Astrocyte (in vitro differentiated cells and primary cell): Measurements from ENCODE around the gene C4orf54. TPM values are rescaled to one million over a fixed set of nuclear protein-coding genes. Genes with fewer than 3 reads are reported as not detected.

Source experiments
- DNase-seq: peaks from one replicate; pipeline ENCODE4 v3.0.0-alpha.2; 2010; ENCODE audit warnings: low read depth
- FAIRE-seq: peaks from 2 replicates; lab custom pipeline; 2011; peaks lifted over from hg19 to GRCh38; lab: Jason Lieb, UNC
- H2AFZ ChIP-seq: 2 replicates; pipeline ENCODE4 v1.6.0; 2012; ENCODE audit warnings: low read depth, low read length, inconsistent platforms
- H3K27ac ChIP-seq: 2 replicates; pipeline ENCODE4 v1.5.1; 2011; ENCODE audit warnings: low read depth, low read length, inconsistent platforms
- H3K27me3 ChIP-seq: 2 replicates; pipeline ENCODE4 v1.6.0; 2011; ENCODE audit warnings: low read length, inconsistent platforms; ENCODE audit not compliant: insufficient read depth
- H3K36me3 ChIP-seq: 2 replicates; pipeline ENCODE4 v1.5.1; 2011; ENCODE audit warnings: low read length, inconsistent platforms; ENCODE audit not compliant: insufficient read depth
- H3K4me1 ChIP-seq: 2 replicates; pipeline ENCODE4 v1.5.1; 2011; ENCODE audit warnings: low read length, inconsistent platforms; ENCODE audit not compliant: insufficient read depth
- H3K4me2 ChIP-seq: 2 replicates; pipeline ENCODE4 v1.6.0; 2012; ENCODE audit warnings: low read length, inconsistent platforms
- H3K4me3 ChIP-seq: 2 replicates; pipeline ENCODE4 v1.5.1; 2011; ENCODE audit warnings: low read depth, mild to moderate bottlenecking, low read length, inconsistent platforms; ENCODE audit not compliant: insufficient read depth
- H3K79me2 ChIP-seq: 2 replicates; pipeline ENCODE4 v1.6.0; 2012; ENCODE audit warnings: mild to moderate bottlenecking, low read length, inconsistent platforms; ENCODE audit not compliant: insufficient read depth
- H3K9ac ChIP-seq: 2 replicates; pipeline ENCODE4 v1.6.0; 2012; ENCODE audit warnings: mild to moderate bottlenecking, low read length, inconsistent platforms
- H3K9me3 ChIP-seq: 2 replicates; pipeline ENCODE4 v1.5.1; 2012; ENCODE audit warnings: low read depth, mild to moderate bottlenecking, low read length, inconsistent platforms; ENCODE audit not compliant: insufficient read depth
- H4K20me1 ChIP-seq: 2 replicates; pipeline ENCODE4 v1.6.0; 2012; ENCODE audit warnings: low read length, inconsistent platforms; ENCODE audit not compliant: insufficient read depth
- H3K27ac Mint-ChIP-seq: one replicate; pipeline ENCODE4 v1.8.0; 2021; ENCODE audit warnings: mild to moderate bottlenecking, mixed read lengths; ENCODE audit not compliant: unreplicated experiment
- H3K27me3 Mint-ChIP-seq: one replicate; pipeline ENCODE4 v1.8.0; 2021; ENCODE audit warnings: low read depth, mixed read lengths; ENCODE audit not compliant: unreplicated experiment
- H3K36me3 Mint-ChIP-seq: one replicate; pipeline ENCODE4 v1.8.0; 2021; ENCODE audit warnings: low read depth, mixed read lengths; ENCODE audit not compliant: unreplicated experiment
- H3K4me1 Mint-ChIP-seq: one replicate; pipeline ENCODE4 v1.8.0; 2021; ENCODE audit warnings: low read depth, mixed read lengths; ENCODE audit not compliant: unreplicated experiment
- H3K4me3 Mint-ChIP-seq: one replicate; pipeline ENCODE4 v1.8.0; 2021; ENCODE audit warnings: mild to moderate bottlenecking, moderate library complexity, mixed read lengths; ENCODE audit not compliant: unreplicated experiment
- H3K9me3 Mint-ChIP-seq: one replicate; pipeline ENCODE4 v1.8.0; 2021; ENCODE audit warnings: mild to moderate bottlenecking, mixed read lengths; ENCODE audit not compliant: unreplicated experiment
- EZH2 ChIP-seq: IDR thresholded peaks from 2 replicates; pipeline ENCODE4 v1.6.1; 2012; ENCODE audit warnings: mild to moderate bottlenecking, low read length, inconsistent platforms; ENCODE audit not compliant: insufficient read depth
- total RNA-seq: library from RNA; stranded (reverse); gene quantifications from 2 replicates; pipeline ENCODE4 v1.2.1, GENCODE V29; 2021
- TF ChIP-seq, protein P1 (sequence below): IDR thresholded peaks from 2 replicates; pipeline ENCODE4 v1.5.1; 2011; ENCODE audit warnings: low read depth, mild to moderate bottlenecking, inconsistent platforms, low read length, moderate library complexity; ENCODE audit not compliant: insufficient read depth

The C4orf54 gene
- total RNA-seq, 1 donor from 2014 or later, result not detected

DNA sequence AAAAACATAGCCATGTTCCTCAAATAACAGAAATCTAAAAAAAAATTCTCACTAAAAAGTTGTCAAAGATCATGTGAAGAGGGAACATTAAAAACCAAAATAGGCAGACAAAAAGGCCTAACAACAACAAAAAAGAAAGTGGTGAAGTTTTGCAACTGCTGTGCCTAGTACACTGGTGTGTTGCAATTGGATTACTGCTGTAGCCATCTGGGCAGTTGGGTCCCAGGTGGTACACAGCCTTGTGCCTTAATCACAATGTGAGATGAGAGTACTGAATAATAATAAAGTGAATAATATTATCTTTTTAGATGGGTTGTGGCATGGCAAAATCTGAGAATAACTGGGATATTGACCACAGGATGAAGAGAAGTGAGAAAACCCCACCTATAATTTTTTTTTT is 12.0 kb downstream of the C4orf54 start:
- Mint-ChIP-seq H3K27me3 (no peaks in the 10 kb centered on the region), H3K4me1 (no peaks in the 10 kb centered on the region), H3K27ac (no peak overlapping the region), H3K9me3 (no peaks in the 10 kb centered on the region), H3K36me3 (no peaks in the 10 kb centered on the region), H3K4me3 (no peak overlapping the region)
- no peak for TF ChIP-seq EZH2
- TF ChIP-seq, protein P1, sequence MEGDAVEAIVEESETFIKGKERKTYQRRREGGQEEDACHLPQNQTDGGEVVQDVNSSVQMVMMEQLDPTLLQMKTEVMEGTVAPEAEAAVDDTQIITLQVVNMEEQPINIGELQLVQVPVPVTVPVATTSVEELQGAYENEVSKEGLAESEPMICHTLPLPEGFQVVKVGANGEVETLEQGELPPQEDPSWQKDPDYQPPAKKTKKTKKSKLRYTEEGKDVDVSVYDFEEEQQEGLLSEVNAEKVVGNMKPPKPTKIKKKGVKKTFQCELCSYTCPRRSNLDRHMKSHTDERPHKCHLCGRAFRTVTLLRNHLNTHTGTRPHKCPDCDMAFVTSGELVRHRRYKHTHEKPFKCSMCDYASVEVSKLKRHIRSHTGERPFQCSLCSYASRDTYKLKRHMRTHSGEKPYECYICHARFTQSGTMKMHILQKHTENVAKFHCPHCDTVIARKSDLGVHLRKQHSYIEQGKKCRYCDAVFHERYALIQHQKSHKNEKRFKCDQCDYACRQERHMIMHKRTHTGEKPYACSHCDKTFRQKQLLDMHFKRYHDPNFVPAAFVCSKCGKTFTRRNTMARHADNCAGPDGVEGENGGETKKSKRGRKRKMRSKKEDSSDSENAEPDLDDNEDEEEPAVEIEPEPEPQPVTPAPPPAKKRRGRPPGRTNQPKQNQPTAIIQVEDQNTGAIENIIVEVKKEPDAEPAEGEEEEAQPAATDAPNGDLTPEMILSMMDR, result no peak
- Histone ChIP-seq H3K27me3 (no peaks in the 10 kb centered on the region), H3K4me2 (no peak overlapping the region), H3K79me2 (no peaks in the 10 kb centered on the region), H4K20me1 (no peaks in the 10 kb centered on the region), H3K9me3 (no peaks in the 10 kb centered on the region), H3K4me1 (no peaks in the 10 kb centered on the region), H3K4me3 (no peak overlapping the region), H3K27ac (no peak overlapping the region), H3K9ac (no peak overlapping the region), H3K36me3 (no peaks in the 10 kb centered on the region), H2AFZ (no peak overlapping the region)
- DNase-seq (no peak), FAIRE-seq (no peak)

- Histone ChIP-seq H3K27me3 (no peaks in the 10 kb centered on the region), H3K9me3 (no peaks in the 10 kb centered on the region), H3K4me2 (no peak overlapping the region), H2AFZ (no peak overlapping the region), H3K79me2 (no peaks in the 10 kb centered on the region), H4K20me1 (no peaks in the 10 kb centered on the region), H3K4me3 (no peak overlapping the region), H3K27ac (no peak overlapping the region), H3K9ac (no peak overlapping the region), H3K4me1 (no peaks in the 10 kb centered on the region), H3K36me3 (no peaks in the 10 kb centered on the region)
- H3K27ac Mint-ChIP-seq, result no peak overlapping the region
- TF ChIP-seq, protein P1, result no peak
- no peak for TF ChIP-seq EZH2
- H3K4me1 Mint-ChIP-seq, result no peaks in the 10 kb centered on the region
- no peak for DNase-seq
- FAIRE-seq, result no peak
- H3K36me3 Mint-ChIP-seq, result no peaks in the 10 kb centered on the region
- no peaks in the 10 kb centered on the region for H3K9me3 Mint-ChIP-seq
- H3K27me3 Mint-ChIP-seq, result no peaks in the 10 kb centered on the region
- H3K4me3 Mint-ChIP-seq, result no peak overlapping the region
Measured at GRCh38 chr4:99645036-99645435, 12.6 kb downstream of the C4orf54 start.

- Histone ChIP-seq H3K27me3 (no peaks in the 10 kb centered on the region), H4K20me1 (no peaks in the 10 kb centered on the region), H3K27ac (no peak overlapping the region), H3K9me3 (no peaks in the 10 kb centered on the region), H3K36me3 (no peaks in the 10 kb centered on the region), H3K9ac (no peak overlapping the region), H3K79me2 (no peaks in the 10 kb centered on the region), H2AFZ (no peak overlapping the region), H3K4me3 (no peak overlapping the region), H3K4me1 (no peaks in the 10 kb centered on the region), H3K4me2 (no peak overlapping the region)
- DNase-seq (no peak), FAIRE-seq (no peak)
- TF ChIP-seq, protein P1, result no peak
- TF ChIP-seq EZH2, result no peak
- Mint-ChIP-seq H3K27ac (no peak overlapping the region), H3K9me3 (no peaks in the 10 kb centered on the region), H3K27me3 (no peaks in the 10 kb centered on the region), H3K4me3 (no peak overlapping the region), H3K4me1 (no peaks in the 10 kb centered on the region), H3K36me3 (no peaks in the 10 kb centered on the region)
Measured at GRCh38 chr4:99644453-99644852, 13.2 kb downstream of the C4orf54 start.
